C4-2B (cell line): ENCODE measurements around the gene BIN1.

Source experiments
- ZFX ChIP-seq: fragments of 450-650 bp; IDR thresholded peaks from 2 replicates; pipeline ENCODE4 v1.6.1; 2017
- TF ChIP-seq, protein P1 (sequence below): fragments of 450-650 bp; conservative IDR thresholded peaks from 2 replicates; pipeline ENCODE4 v1.5.1; 2017; ENCODE audit warnings: mild to moderate bottlenecking

GRCh38 chr2:127040169-127040568 is 66.8 kb downstream of the BIN1 start:
- TF ChIP-seq, protein P1, sequence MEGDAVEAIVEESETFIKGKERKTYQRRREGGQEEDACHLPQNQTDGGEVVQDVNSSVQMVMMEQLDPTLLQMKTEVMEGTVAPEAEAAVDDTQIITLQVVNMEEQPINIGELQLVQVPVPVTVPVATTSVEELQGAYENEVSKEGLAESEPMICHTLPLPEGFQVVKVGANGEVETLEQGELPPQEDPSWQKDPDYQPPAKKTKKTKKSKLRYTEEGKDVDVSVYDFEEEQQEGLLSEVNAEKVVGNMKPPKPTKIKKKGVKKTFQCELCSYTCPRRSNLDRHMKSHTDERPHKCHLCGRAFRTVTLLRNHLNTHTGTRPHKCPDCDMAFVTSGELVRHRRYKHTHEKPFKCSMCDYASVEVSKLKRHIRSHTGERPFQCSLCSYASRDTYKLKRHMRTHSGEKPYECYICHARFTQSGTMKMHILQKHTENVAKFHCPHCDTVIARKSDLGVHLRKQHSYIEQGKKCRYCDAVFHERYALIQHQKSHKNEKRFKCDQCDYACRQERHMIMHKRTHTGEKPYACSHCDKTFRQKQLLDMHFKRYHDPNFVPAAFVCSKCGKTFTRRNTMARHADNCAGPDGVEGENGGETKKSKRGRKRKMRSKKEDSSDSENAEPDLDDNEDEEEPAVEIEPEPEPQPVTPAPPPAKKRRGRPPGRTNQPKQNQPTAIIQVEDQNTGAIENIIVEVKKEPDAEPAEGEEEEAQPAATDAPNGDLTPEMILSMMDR = no peak
- no peak for TF ChIP-seq ZFX
